Upper lobe of left lung (tissue), 6 donors: ENCODE data around the gene DHRS2. TPM values are rescaled to one million over a fixed set of nuclear protein-coding genes. Genes with fewer than 3 reads are reported as not detected.

Source experiments
- ATAC-seq, 2 donors: fragments of 200-7000 bp; cut with Tn5 transposase; one replicate each; pipeline ENCODE4 v1.9.1; 2022; ENCODE audit warnings: mild to moderate bottlenecking in 2 of 2, moderate library complexity in 2 of 2; ENCODE audit not compliant: low FRiP score in 2 of 2
- DNase-seq, 2 donors: peaks; one replicate each; pipeline ENCODE4 v3.0.0-alpha.2; 2019 to 2020
- H3K27ac ChIP-seq, 4 donors: fragments of 200-600 bp; sonication (generic); one replicate each; pipeline ENCODE4 v1.5.1; 2016 to 2019
- H3K27me3 ChIP-seq, 4 donors: fragments of 200-600 bp; sonication (generic); one replicate each; pipeline ENCODE4 v1.5.1; 2017 to 2019
- H3K36me3 ChIP-seq, 4 donors: fragments of 200-600 bp; sonication (generic); one replicate each; pipeline ENCODE4 v1.5.1; 2016 to 2019
- H3K4me1 ChIP-seq, 4 donors: fragments of 200-600 bp; sonication (generic); one replicate each; pipeline ENCODE4 v1.5.1; 2018 to 2019
- H3K4me3 ChIP-seq, 4 donors: fragments of 200-600 bp; sonication (generic); one replicate each; pipeline ENCODE4 v1.5.1; 2017 to 2019; ENCODE audit warnings: mild to moderate bottlenecking in 2 of 4, moderate library complexity in 1 of 4
- H3K9me3 ChIP-seq, 4 donors: fragments of 200-600 bp; sonication (generic); one replicate each; pipeline ENCODE4 v1.5.1; 2018 to 2019
- EP300 ChIP-seq, 4 donors: sonication (generic); formaldehyde crosslinking; IDR thresholded peaks; one replicate each; pipeline ENCODE4 v1.5.1; 2017; ENCODE audit warnings: antibody characterized with exemption in 4 of 4, control low read depth in 2 of 4
- POLR2A ChIP-seq, 4 donors: fragments of 450-650 bp; IDR thresholded peaks; one replicate each; pipeline ENCODE4 v1.5.1; 2016 to 2017; ENCODE audit warnings: antibody characterized with exemption in 4 of 4, mild to moderate bottlenecking in 2 of 4
- POLR2AphosphoS5 ChIP-seq, 2 donors: sonication (generic); formaldehyde crosslinking; IDR thresholded peaks; one replicate each; pipeline ENCODE4 v1.5.1; 2017; ENCODE audit warnings: antibody characterized with exemption in 2 of 2
- WGBS, 2 donors: methylation state at CpG; one replicate each; pipeline ENCODE4 v1.1.5; 2017 to 2018; 5-methylcytosine and 5-hydroxymethylcytosine counted together
- total RNA-seq, 6 donors: library from RNA; depleted of rRNA in 4 of 6; stranded (reverse); fragments of >200 nt in 4 of 6; gene quantifications; one replicate each; pipeline versions ENCODE4 v1.1.0 to v1.2.1, GENCODE V29; 2016 to 2021
- TF ChIP-seq, protein P1 (sequence below), 6 experiments: fragments of 450-650 bp in 4 of 6; fragments of 200-600 bp in 2 of 6; sonication (generic) in 2 of 6; IDR thresholded peaks; one replicate each; pipeline ENCODE4 v1.5.1; 2016 to 2019; ENCODE audit warnings: antibody characterized with exemption in 6 of 6
- donor health status: DM: no; HTN: no; CAD: no; lungs with moderate emphysema.
- donor health status: DM: no; HTN: yes; CAD: no; lungs with severe emphysema.

The DHRS2 gene
- total RNA-seq, 6 donors from 2014 or later: 0.30 to 5.2 (median 0.76) TPM; not detected in 1

- Histone ChIP-seq H3K9me3 (peaks cover 0 to 12% (median 8%) of the 10 kb centered on the region in 4 donors), H3K4me1 (peaks cover 0 to 10% (median 0%) of the 10 kb centered on the region in 4 donors), H3K27ac (no peak overlapping the region), H3K36me3 (no peaks in the 10 kb centered on the region), H3K27me3 (no peaks in the 10 kb centered on the region), H3K4me3 (no peak overlapping the region)
- DNase-seq: no peak
- ATAC-seq: no peak
- WGBS, 2 donors: 74 to 82% methylated on average over 4 of the region's 4 CpGs
- TF ChIP-seq POLR2A (IDR thresholded peaks at IDR 0.05) (no peak), POLR2AphosphoS5 (IDR thresholded peaks at IDR 0.05) (no peak), EP300 (IDR thresholded peaks at IDR 0.05) (no peak)
- TF ChIP-seq, protein P1, sequence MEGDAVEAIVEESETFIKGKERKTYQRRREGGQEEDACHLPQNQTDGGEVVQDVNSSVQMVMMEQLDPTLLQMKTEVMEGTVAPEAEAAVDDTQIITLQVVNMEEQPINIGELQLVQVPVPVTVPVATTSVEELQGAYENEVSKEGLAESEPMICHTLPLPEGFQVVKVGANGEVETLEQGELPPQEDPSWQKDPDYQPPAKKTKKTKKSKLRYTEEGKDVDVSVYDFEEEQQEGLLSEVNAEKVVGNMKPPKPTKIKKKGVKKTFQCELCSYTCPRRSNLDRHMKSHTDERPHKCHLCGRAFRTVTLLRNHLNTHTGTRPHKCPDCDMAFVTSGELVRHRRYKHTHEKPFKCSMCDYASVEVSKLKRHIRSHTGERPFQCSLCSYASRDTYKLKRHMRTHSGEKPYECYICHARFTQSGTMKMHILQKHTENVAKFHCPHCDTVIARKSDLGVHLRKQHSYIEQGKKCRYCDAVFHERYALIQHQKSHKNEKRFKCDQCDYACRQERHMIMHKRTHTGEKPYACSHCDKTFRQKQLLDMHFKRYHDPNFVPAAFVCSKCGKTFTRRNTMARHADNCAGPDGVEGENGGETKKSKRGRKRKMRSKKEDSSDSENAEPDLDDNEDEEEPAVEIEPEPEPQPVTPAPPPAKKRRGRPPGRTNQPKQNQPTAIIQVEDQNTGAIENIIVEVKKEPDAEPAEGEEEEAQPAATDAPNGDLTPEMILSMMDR (IDR thresholded peaks at IDR 0.05): no peak
These were observed 13.2 kb upstream of the DHRS2 start for GRCh38 chr14:23622990-23623389.

DNA sequence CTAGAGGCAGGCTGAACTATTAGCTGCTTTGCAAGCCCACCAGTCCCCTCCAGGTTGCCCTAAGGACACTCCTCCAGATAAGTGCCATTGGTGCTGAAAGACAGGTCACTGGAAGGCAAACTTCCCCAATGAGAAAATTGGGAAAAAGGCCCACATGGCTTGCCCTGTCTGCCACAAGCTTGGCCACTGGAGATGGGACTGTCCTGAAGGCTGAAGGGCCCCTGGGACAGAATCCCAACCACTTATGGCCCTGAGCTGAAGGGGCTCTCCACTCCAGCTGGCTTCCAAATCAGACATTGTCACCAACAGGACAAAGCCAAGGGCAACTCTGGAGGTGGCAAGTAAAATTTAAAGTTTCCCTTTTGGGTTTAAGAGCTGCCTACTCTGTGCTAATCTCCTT is 12.2 kb upstream of the DHRS2 start:
- Histone ChIP-seq H3K36me3 (no peaks in the 10 kb centered on the region), H3K27ac (no peak overlapping the region), H3K9me3 (peaks cover 0 to 12% (median 8%) of the 10 kb centered on the region in 4 donors), H3K27me3 (no peaks in the 10 kb centered on the region), H3K4me3 (no peak overlapping the region), H3K4me1 (peaks cover 0 to 10% (median 0%) of the 10 kb centered on the region in 4 donors)
- ATAC-seq (no peak), DNase-seq (no peak)
- TF ChIP-seq POLR2AphosphoS5 (IDR thresholded peaks at IDR 0.05) (no peak), POLR2A (IDR thresholded peaks at IDR 0.05) (no peak), EP300 (IDR thresholded peaks at IDR 0.05) (no peak)
- TF ChIP-seq, protein P1 (IDR thresholded peaks at IDR 0.05): no peak

DNA sequence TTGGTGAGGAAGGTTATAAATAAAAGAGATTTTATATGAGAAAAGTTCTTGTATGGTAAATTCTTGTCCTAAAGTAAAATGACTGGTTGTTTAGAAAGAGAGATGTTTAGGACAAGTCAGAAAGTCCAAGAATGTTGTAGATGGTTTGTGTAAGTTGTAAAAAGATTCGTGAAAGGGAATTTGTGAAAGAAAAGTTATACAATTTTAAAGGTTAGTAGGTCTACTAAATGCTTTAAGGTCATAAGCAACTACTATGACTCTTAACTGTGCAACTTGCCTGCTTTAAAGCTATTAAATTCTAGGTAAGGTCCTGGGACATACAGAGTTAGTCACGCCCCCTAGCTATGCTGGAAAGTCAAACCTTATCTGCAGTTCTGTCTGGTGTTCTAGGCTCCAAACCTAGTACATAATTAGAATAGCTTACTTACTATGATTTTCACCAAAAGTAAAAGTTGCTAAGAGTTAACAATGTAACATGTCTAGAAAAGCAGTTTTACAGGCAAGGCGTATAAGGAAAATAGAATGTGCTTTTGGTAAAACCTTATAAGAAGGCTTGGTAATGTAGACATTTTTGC is 11.2 kb upstream of the DHRS2 start:
- Histone ChIP-seq H3K4me1 (peaks cover 0 to 10% (median 0%) of the 10 kb centered on the region in 4 donors), H3K9me3 (peaks cover 0 to 12% (median 8%) of the 10 kb centered on the region in 4 donors), H3K27ac (no peak overlapping the region), H3K27me3 (no peaks in the 10 kb centered on the region), H3K4me3 (no peak overlapping the region), H3K36me3 (no peaks in the 10 kb centered on the region)
- DNase-seq (no peak), ATAC-seq (no peak)
- TF ChIP-seq, protein P1 (IDR thresholded peaks at IDR 0.05): no peak
- TF ChIP-seq POLR2A (IDR thresholded peaks at IDR 0.05) (no peak), POLR2AphosphoS5 (IDR thresholded peaks at IDR 0.05) (no peak), EP300 (IDR thresholded peaks at IDR 0.05) (no peak)
- 92 to 93% methylated on average over 3 of the region's 3 CpGs for WGBS, 2 donors

DNA sequence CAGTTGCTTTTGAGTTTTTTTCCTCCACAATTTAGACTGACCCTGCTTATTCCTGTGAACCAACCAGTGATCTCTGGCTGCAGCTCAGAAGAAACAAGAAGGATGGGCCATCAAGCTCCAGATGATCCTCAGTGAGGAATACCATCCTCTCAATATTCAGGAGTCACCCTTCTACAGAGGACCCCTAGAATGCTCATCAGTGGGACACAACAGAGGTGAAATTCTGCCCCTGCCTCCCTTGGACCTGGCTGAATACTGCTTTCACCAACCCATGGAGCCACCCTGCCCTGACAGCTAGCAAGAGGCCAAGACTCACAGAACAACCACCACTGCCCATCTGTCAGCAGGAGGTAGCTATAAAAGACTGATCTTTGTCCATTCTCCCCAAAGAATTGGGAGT is 9.2 kb upstream of the DHRS2 start:
- ATAC-seq: no peak
- TF ChIP-seq, protein P1 (IDR thresholded peaks at IDR 0.05): no peak
- TF ChIP-seq POLR2AphosphoS5 (IDR thresholded peaks at IDR 0.05) (no peak), EP300 (IDR thresholded peaks at IDR 0.05) (no peak), POLR2A (IDR thresholded peaks at IDR 0.05) (no peak)
- Histone ChIP-seq H3K9me3 (peaks cover 0 to 12% (median 8%) of the 10 kb centered on the region in 4 donors), H3K4me3 (no peak overlapping the region), H3K27me3 (no peaks in the 10 kb centered on the region), H3K36me3 (no peaks in the 10 kb centered on the region), H3K27ac (no peak overlapping the region), H3K4me1 (peaks cover 2 to 7% (median 5%) of the 10 kb centered on the region in 4 donors)
- no peak for DNase-seq

DNA sequence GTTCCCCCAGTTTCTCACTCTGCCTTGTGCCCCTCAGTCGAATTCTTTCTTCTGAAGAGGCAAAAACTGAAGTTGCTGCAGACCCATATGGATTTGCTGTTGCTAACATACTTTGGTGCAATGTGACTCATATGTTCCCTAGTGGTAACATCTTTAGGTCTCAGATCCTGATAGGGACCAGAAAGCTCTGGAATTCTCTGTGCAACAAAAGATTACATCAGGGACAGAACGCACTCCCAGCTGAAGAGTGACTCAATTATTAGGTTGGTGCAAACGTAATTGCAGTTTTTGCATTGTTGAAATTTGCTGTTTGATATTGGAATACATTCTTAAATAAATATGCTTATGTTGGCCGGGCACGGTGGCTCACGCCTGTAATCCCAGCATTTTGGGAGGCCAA is 8.2 kb upstream of the DHRS2 start:
- 85 to 88% methylated on average over 6 of the region's 6 CpGs for WGBS, 2 donors
- Histone ChIP-seq H3K4me1 (peaks cover 0 to 11% (median 8%) of the 10 kb centered on the region in 4 donors), H3K27me3 (no peaks in the 10 kb centered on the region), H3K4me3 (no peak overlapping the region), H3K36me3 (no peaks in the 10 kb centered on the region), H3K9me3 (peaks cover 0 to 12% (median 8%) of the 10 kb centered on the region in 4 donors), H3K27ac (no peak overlapping the region)
- DNase-seq (no peak), ATAC-seq (no peak)
- no peak for TF ChIP-seq POLR2AphosphoS5 (IDR thresholded peaks at IDR 0.05)
- TF ChIP-seq EP300 (IDR thresholded peaks at IDR 0.05): no peak
